Heart left ventricle (tissue), 16 donors: ENCODE data around the gene CTNNA3. TPM values are rescaled to one million over a fixed set of nuclear protein-coding genes. Genes with fewer than 3 reads are reported as not detected.

Experiments
- ATAC-seq, 4 donors: fragments of 200-7000 bp; cut with Tn5 transposase; one replicate each; pipeline ENCODE4 v1.9.1; 2020 to 2022; ENCODE audit warnings: moderate library complexity in 4 of 4, mild to moderate bottlenecking in 3 of 4, moderate number of reproducible peaks in 1 of 4
- DNase-seq, 5 donors: peaks; one replicate each; pipeline ENCODE4 v3.0.0-alpha.2; 2020
- H3K27ac ChIP-seq, 12 donors: fragments of 200-600 bp; sonication (generic) in 4 of 12; one replicate each; pipeline versions ENCODE4 v1.5.0 to v1.8.0; 2016 to 2022; ENCODE audit warnings: mild to moderate bottlenecking in 2 of 12
- H3K27me3 ChIP-seq, 9 donors: fragments of 200-600 bp; sonication (generic) in 2 of 9; one replicate each; pipeline versions ENCODE4 v1.5.1 to v1.8.0; 2016 to 2022; ENCODE audit warnings: mild to moderate bottlenecking in 3 of 9
- H3K36me3 ChIP-seq, 9 donors: fragments of 200-600 bp; sonication (generic) in 2 of 9; one replicate each; pipeline versions ENCODE4 v1.5.0 to v1.8.0; 2018 to 2022; ENCODE audit warnings: mild to moderate bottlenecking in 2 of 9
- H3K4me1 ChIP-seq, 12 donors: fragments of 200-600 bp; sonication (generic) in 4 of 12; one replicate each; pipeline versions ENCODE4 v1.5.0 to v1.8.0; 2016 to 2022; ENCODE audit warnings: mild to moderate bottlenecking in 3 of 12
- H3K4me3 ChIP-seq, 12 donors: fragments of 200-600 bp; sonication (generic) in 4 of 12; one replicate each; pipeline versions ENCODE4 v1.5.0 to v1.8.0; 2017 to 2022; ENCODE audit warnings: mild to moderate bottlenecking in 9 of 12, moderate library complexity in 4 of 12
- H3K9me3 ChIP-seq, 12 donors: fragments of 200-600 bp; sonication (generic) in 4 of 12; one replicate each; pipeline versions ENCODE4 v1.5.0 to v1.8.0; 2016 to 2022; ENCODE audit warnings: mild to moderate bottlenecking in 1 of 12
- CTCF ChIP-seq, 12 donors: fragments of 200-600 bp; sonication (generic) in 4 of 12; IDR thresholded peaks; one replicate each; pipeline versions ENCODE4 v1.5.0 to v1.8.0; 2018 to 2022; ENCODE audit warnings: antibody characterized with exemption in 12 of 12, mild to moderate bottlenecking in 5 of 12
- POLR2A ChIP-seq, 2 donors: fragments of 450-650 bp; IDR thresholded peaks; one replicate each; pipeline ENCODE4 v1.6.1; 2017; ENCODE audit warnings: antibody characterized with exemption in 2 of 2, mild to moderate bottlenecking in 2 of 2, moderate library complexity in 2 of 2
- WGBS, 4 donors: extraction: QIAGEN DNeasy Blood & Tissue Kit in 2 of 4; methylation state at CpG; one replicate each; pipeline versions ENCODE4 v1.1.5 to v1.1.7; 2013 to 2018; 5-methylcytosine and 5-hydroxymethylcytosine counted together
- intact Hi-C, 10 donors: fragments of 100-400 bp; cut with DNase I; formaldehyde crosslinking; loops; one replicate each; pipeline versions ENCODE4 v1.11.1 to v1.14.2; 2022
- polyA plus RNA-seq, 2 donors: library from polyadenylated mRNA; stranded (reverse); fragments of 200-250 nt; gene quantifications; one replicate each; pipeline ENCODE4 v1.2.3, GENCODE V29; 2013
- total RNA-seq, 9 donors: library from RNA; depleted of rRNA in 2 of 9; stranded (reverse); fragments of >200 nt in 2 of 9; fragmentation: NEBNext Ultra II Directional in 3 of 9; extraction: Animal tissue kit (Norgen Biotek cat#: 25700) in 3 of 9; gene quantifications; one replicate each; pipeline versions ENCODE4 v1.1.0 to v1.2.4, GENCODE V29; 2016 to 2023
- donor health status: ischemic (EF 13 %, LVEDD 7.1; RV severe dilation, severe dysfunction).
- donor health status: healthy with polysubstance abuse.
- donor health status: DM: no; HTN: yes; CAD: no.
- donor health status: DM: no; HTN: no; CAD: no.
- donor health status: ischemic (EF 25% LVEDD 6.9; RV normal size, moderate dysfunction).
- donor health status: ischemic (EF 25% LVEDD 5.7; RV mildly dilated, moderate dysfunction).
- donor health status: healthy.
- donor health status: DM: yes; HTN: yes; CAD: no.
- donor health status: ischemic (EF 35%, LVEDD 5.7; RV mildly dilated, moderate dysfunction).
- donor health status: nonischemic (EF 11% LVEDD 7.7; RV severe dilation, severe dysfunction).
- donor health status: DM: yes; HTN: yes; CAD: no.
- donor health status: PGD.
- donor health status: ischemic (EF 29% LVEDD 5.4; RV normal size, mild dysfunction).
- donor health status: nonischemic (EF 23%, LVEDD 6.1; RV moderate dilation, normal function).

CTNNA3 gene
- total and polyA plus RNA-seq, 11 donors, result 4.8 to 200 (median 99.0) TPM

GRCh38 chr10:66642217-66642616, 1053.8 kb downstream of the CTNNA3 start:
- WGBS, 4 donors, result 53 to 73% (median 65%) methylated on average over 1 of the region's 1 CpG
- intact Hi-C loops, result no loop called here
- TF ChIP-seq CTCF (IDR thresholded peaks at IDR 0.05) (no peak), POLR2A (IDR thresholded peaks at IDR 0.05) (no peak)

GRCh38 chr10:66639371-66639770, 1056.6 kb downstream of the CTNNA3 start:
- Histone ChIP-seq H3K4me1 (peaks cover 0 to 9% (median 0%) of the 10 kb centered on the region in 12 donors), H3K27ac (no peak overlapping the region), H3K36me3 (no peaks in the 10 kb centered on the region), H3K27me3 (no peaks in the 10 kb centered on the region), H3K9me3 (no peaks in the 10 kb centered on the region), H3K4me3 (no peak overlapping the region)
- TF ChIP-seq CTCF (IDR thresholded peaks at IDR 0.05) (no peak), POLR2A (IDR thresholded peaks at IDR 0.05) (no peak)
- no peak for DNase-seq
- intact Hi-C loops, result no loop called here
- WGBS, 4 donors, result 0 to 97% (median 59%) methylated on average over 1 of the region's 1 CpG
- ATAC-seq, result no peak

More at GRCh38 chr10:66642217-66642616, 1053.8 kb downstream of the CTNNA3 start:
- no peak for ATAC-seq
- Histone ChIP-seq H3K36me3 (no peaks in the 10 kb centered on the region), H3K4me1 (no peaks in the 10 kb centered on the region), H3K9me3 (no peaks in the 10 kb centered on the region), H3K4me3 (no peak overlapping the region), H3K27me3 (no peaks in the 10 kb centered on the region), H3K27ac (no peak overlapping the region)
- DNase-seq, result no peak

- Histone ChIP-seq H3K36me3 (no peaks in the 10 kb centered on the region), H3K4me3 (no peak overlapping the region), H3K27ac (no peak overlapping the region), H3K27me3 (no peaks in the 10 kb centered on the region), H3K4me1 (peaks cover 0 to 9% (median 0%) of the 10 kb centered on the region in 12 donors), H3K9me3 (no peaks in the 10 kb centered on the region)
- DNase-seq (peak in 3 of 5 donors; percentile 17 to 28 (median 26)), ATAC-seq (peak in 3 of 4 donors; percentile 73 to 84 (median 81))
- TF ChIP-seq CTCF (IDR thresholded peaks at IDR 0.05), result no peak
- TF ChIP-seq POLR2A (IDR thresholded peaks at IDR 0.05), result no peak
- intact Hi-C loops, result no loop called here
- 31 to 43% (median 37%) methylated on average over 2 to 3 of the region's 3 CpGs for WGBS, 4 donors
These were observed 1058.5 kb downstream of the CTNNA3 start for GRCh38 chr10:66637273-66638036.

GRCh38 chr10:66629996-66630395, 1066.0 kb downstream of the CTNNA3 start:
- intact Hi-C loops, result loop anchor here in 1 of 10 donors (10.0 kb wide), 1 partner anchor 305 kb away; no protein-coding TSS in a partner anchor
- Histone ChIP-seq H3K36me3 (no peaks in the 10 kb centered on the region), H3K27me3 (no peaks in the 10 kb centered on the region), H3K4me3 (no peak overlapping the region), H3K9me3 (no peaks in the 10 kb centered on the region), H3K4me1 (peaks cover 0 to 4% (median 0%) of the 10 kb centered on the region in 12 donors), H3K27ac (no peak overlapping the region)
- ATAC-seq, result no peak
- TF ChIP-seq CTCF (IDR thresholded peaks at IDR 0.05) (no peak), POLR2A (IDR thresholded peaks at IDR 0.05) (no peak)
- no peak for DNase-seq
